Hindlimb muscle (tissue), 1 donor: ENCODE results near the gene WTAP. TPM values are rescaled to one million over a fixed set of nuclear protein-coding genes. Genes with fewer than 3 reads are reported as not detected.
"Not testable (repeated sequence)": the region's sequence is repeated elsewhere in the genome, so short reads cannot be mapped to it uniquely, and the experiment has no call there.

Experiments used
- DNase-seq: peaks from one replicate; pipeline ENCODE4 v3.0.0-alpha.2; 2013
- polyA plus RNA-seq: library from polyadenylated mRNA; unstranded; fragments of 120-200 nt; gene quantifications from one replicate; pipeline ENCODE4 v1.2.1, GENCODE V29; 2013; ENCODE audit not compliant: insufficient read length

The WTAP gene
- polyA plus RNA-seq, 1 donor = 67.6 TPM

- DNase-seq = peak; percentile 6
Measured at GRCh38 chr6:159762681-159763293, 35.5 kb downstream of the WTAP start.

- DNase-seq = no peak
Measured at GRCh38 chr6:159766906-159767305, 39.6 kb downstream of the WTAP start.

- no peak for DNase-seq
Measured at GRCh38 chr6:159769470-159769869, 42.2 kb downstream of the WTAP start.

GRCh38 chr6:159772196-159772595 is 44.9 kb downstream of the WTAP start:
- no peak for DNase-seq

- no peak for DNase-seq
Measured at GRCh38 chr6:159777240-159777904, 50.1 kb downstream of the WTAP start.

- DNase-seq = no peak
Measured at GRCh38 chr6:159778131-159778530, 50.8 kb downstream of the WTAP start.

DNA sequence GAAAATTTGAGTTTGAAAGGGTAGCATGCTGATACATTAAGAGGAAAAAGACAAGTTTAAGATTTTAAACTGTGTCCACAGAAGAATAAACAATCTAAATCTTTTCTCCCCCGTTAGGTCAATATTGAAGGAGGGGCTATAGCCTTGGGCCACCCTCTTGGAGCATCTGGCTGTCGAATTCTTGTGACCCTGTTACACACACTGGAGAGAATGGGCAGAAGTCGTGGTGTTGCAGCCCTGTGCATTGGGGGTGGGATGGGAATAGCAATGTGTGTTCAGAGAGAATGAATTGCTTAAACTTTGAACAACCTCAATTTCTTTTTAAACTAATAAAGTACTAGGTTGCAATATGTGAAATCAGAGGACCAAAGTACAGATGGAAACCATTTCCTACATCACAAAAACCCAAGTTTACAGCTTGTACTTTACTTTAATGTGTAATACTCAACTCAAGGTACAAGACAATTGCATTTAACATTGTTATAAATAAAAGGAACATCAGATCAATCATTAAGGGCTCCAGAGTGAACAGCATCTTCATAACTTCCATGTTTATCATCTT is 51.3 kb downstream of the WTAP start:
- no peak for DNase-seq

DNA sequence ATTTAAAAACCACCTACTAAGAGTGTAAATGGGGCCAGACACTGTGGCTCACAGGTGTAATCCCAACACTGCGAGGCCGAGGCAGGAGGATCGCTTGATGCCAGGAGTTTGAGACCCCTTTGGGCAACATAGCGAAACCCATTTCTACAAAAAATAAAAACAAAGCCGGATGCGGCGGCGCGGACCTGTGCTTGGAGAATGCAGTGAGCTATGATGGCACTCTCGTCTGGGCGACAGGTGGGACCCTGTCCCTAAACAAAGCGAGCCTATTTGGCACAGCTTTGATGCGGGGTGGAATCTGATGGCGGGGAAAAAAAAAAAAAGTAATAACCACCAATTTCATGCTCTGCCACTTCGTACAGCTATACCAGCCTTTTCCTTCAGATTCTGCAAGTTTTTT is 61.0 kb downstream of the WTAP start:
- DNase-seq = no peak

GRCh38 chr6:159788753-159789376 is 61.6 kb downstream of the WTAP start:
- DNase-seq = peak; percentile 30

GRCh38 chr6:159789377-159790148 is 62.3 kb downstream of the WTAP start, which contains the start of gene TCP1:
Gene TCP1 (minus strand): TSS chr6:159789602. CDS start chr6:159789468, 134 bp downstream.
- DNase-seq = peak; percentile 100

- peak; percentile 96 for DNase-seq
Measured at GRCh38 chr6:159790149-159790955, 63.0 kb downstream of the WTAP start, which contains the start of gene MRPL18. Gene MRPL18 (plus strand): TSS chr6:159790467. CDS start chr6:159790588, 121 bp downstream.

- DNase-seq = no peak
Measured at GRCh38 chr6:159790956-159791598, 63.8 kb downstream of the WTAP start.

GRCh38 chr6:159794976-159795375 is 67.7 kb downstream of the WTAP start:
- DNase-seq = not testable (repeated sequence)

DNA sequence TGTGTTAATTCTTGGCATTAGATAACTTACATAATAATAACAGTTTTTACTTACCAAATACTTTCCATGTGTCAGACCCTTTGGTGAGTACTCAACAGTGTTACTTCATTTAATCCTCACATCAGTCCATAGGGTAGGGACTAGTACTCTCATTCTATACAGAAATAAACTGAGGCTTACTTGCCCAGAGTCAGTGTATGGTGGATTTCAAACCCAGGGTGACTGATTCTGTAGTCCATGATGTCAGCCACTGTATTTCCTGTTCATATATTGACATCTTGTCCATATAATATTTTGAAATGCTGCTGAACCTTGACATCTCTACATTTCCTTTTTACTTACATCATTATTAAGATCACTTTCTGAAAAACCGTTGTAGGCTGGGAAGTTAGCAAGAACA is 70.2 kb downstream of the WTAP start:
- no peak for DNase-seq

DNA sequence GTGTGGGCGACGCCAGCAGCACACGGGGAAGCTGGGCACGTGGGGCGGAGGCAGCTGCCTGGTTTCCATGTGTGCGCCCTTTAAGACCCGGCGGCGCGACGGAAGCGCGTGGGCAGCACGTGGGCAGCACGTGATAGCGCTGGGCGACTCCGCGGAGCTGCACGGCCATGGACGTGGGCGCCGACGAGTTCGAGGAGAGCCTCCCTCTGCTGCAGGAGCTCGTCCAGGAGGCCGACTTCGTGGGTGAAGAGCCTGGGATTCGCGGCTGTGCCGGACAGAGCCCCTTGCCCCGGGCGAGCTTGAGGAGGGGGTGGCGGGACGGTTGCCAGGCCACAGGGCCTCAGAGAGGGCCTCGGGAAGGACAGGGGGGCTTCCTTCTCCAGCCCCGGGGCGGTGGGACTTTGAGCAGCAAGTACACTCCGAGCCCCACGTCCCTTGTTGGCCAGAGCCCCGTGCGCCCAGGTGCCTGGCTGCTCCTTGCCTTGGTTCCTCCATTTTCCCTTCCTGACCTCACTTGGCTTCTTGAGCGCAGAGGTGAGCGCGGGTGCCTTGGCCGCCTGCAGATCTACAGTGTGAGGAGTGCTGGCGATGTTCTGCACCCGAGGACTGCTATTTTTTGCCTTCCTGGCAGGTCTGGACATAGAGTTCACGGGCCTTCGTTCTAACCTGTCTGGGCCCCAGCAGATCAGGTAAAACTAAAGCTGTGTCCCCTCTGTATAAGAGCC is 73.0 kb downstream of the WTAP start, which contains the start of gene PNLDC1:
Gene PNLDC1 (plus strand): TSS at position 136 of the 725 bp plus-strand sequence. CDS start 32 bp downstream, at position 168.
- no peak for DNase-seq

DNA sequence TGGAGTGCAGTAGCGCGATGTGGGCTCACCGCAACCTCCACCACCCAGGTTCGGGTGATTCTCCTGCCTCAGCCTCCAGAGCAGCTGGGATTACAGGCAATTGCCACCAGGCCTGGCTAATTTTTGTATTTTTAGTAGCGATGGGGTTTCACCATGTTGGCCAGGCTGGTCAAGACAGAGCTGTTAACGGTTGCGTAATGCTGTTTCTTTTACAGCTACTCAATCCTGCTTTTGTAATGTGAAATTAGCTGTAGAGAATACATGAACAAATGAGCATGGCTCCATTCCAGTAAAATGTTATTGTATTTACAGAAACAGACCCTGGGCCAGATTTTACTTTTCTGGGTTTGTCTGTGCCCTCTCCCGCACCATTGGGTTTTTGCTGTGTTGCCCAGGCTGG is 74.6 kb downstream of the WTAP start:
- DNase-seq = no peak

- no peak for DNase-seq
Measured at GRCh38 chr6:159804504-159804903, 77.2 kb downstream of the WTAP start.

DNA sequence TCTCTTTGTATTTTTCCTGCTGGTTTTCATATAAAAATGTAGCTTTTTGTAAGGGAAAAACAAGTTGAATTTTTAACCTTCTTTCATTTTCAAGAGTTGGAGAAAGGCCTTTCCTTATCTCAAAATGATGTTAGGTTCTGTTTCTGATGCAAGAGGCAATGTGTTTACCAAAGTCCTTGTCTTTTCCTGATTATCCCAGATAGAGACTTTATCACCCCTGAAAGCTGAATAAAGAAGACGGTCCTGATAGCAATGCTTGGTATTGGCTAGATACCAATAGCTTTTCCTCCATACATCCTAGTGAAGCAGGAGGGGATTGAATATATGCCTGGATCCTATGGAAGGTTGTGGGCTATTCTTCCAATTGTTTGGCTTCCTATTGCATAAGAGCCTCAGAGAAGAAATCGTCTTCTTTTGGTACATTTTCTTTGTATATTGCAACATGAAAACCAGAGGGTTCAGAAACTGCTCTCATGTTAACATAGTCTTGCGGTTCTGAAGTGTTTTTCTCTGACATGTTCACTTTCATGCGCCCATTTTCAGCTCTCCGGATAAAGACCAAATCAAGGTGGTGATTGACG is 78.2 kb downstream of the WTAP start:
- no peak for DNase-seq
